GM21619 (cell line): Measurements from ENCODE around the gene DHCR24.

ENCODE experiments used
- ATAC-seq: cut with Tn5 transposase; IDR thresholded peaks from one replicate; pipeline ENCODE4 v1.9.1; 2021; ENCODE audit not compliant: unreplicated experiment

DHCR24 gene

GRCh38 chr1:54818461-54819194 lies 68.4 kb downstream of the DHCR24 start:
- ATAC-seq: no peak

GRCh38 chr1:54816951-54817350 lies 70.0 kb downstream of the DHCR24 start:
- ATAC-seq: no peak

GRCh38 chr1:54816130-54816529 lies 70.9 kb downstream of the DHCR24 start:
- no peak for ATAC-seq

- ATAC-seq: no peak
These were observed 71.7 kb downstream of the DHCR24 start for GRCh38 chr1:54815086-54815876.

GRCh38 chr1:54814571-54814970 lies 72.4 kb downstream of the DHCR24 start:
- ATAC-seq: no peak

GRCh38 chr1:54814126-54814498 lies 72.9 kb downstream of the DHCR24 start:
- ATAC-seq: no peak

GRCh38 chr1:54813485-54814125 lies 73.4 kb downstream of the DHCR24 start:
- ATAC-seq: no peak

GRCh38 chr1:54812801-54813484 lies 74.1 kb downstream of the DHCR24 start:
- no peak for ATAC-seq

- ATAC-seq: no peak
These were observed 75.0 kb downstream of the DHCR24 start for GRCh38 chr1:54811739-54812655.

- no peak for ATAC-seq
These were observed 75.9 kb downstream of the DHCR24 start for GRCh38 chr1:54811066-54811465.

- ATAC-seq: peak; percentile 78
These were observed 76.6 kb downstream of the DHCR24 start for GRCh38 chr1:54810153-54810942.

- ATAC-seq: no peak
These were observed 77.4 kb downstream of the DHCR24 start for GRCh38 chr1:54809496-54810074.

GRCh38 chr1:54808443-54809207 lies 78.4 kb downstream of the DHCR24 start:
- ATAC-seq: no peak

- no peak for ATAC-seq
These were observed 79.2 kb downstream of the DHCR24 start for GRCh38 chr1:54807756-54808155.

GRCh38 chr1:54806931-54807611 lies 79.9 kb downstream of the DHCR24 start:
- ATAC-seq: no peak

- ATAC-seq: no peak
These were observed 81.0 kb downstream of the DHCR24 start for GRCh38 chr1:54805981-54806381.

- ATAC-seq: no peak
These were observed 81.5 kb downstream of the DHCR24 start for GRCh38 chr1:54805466-54805865.
